VCaP (cell line): Measurements from ENCODE around the gene HOXD13.

Experiments used
- H3K27ac ChIP-seq: fragments of 450-650 bp; 2 replicates; pipeline ENCODE4 v1.5.1; 2017
- TF ChIP-seq, protein P1 (sequence below): fragments of 450-650 bp; conservative IDR thresholded peaks from 2 replicates; pipeline ENCODE4 v1.5.1; 2017; ENCODE audit warnings: mild to moderate bottlenecking, moderate library complexity

HOXD13 gene

DNA sequence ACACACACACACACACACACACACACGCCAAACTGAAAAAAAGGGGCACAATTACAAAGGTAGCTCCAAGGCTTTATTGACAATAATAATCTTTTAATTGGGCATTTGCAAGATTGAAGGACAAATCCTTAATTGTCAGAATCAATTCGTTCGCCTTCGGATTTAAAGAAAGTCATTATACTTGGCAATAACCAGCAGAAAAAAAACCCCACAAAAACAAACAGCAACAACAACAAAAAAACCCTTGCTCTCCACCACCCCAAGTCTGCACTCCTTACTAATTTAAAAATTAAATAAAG lies 35.2 kb downstream of the HOXD13 start:
- TF ChIP-seq, protein P1, sequence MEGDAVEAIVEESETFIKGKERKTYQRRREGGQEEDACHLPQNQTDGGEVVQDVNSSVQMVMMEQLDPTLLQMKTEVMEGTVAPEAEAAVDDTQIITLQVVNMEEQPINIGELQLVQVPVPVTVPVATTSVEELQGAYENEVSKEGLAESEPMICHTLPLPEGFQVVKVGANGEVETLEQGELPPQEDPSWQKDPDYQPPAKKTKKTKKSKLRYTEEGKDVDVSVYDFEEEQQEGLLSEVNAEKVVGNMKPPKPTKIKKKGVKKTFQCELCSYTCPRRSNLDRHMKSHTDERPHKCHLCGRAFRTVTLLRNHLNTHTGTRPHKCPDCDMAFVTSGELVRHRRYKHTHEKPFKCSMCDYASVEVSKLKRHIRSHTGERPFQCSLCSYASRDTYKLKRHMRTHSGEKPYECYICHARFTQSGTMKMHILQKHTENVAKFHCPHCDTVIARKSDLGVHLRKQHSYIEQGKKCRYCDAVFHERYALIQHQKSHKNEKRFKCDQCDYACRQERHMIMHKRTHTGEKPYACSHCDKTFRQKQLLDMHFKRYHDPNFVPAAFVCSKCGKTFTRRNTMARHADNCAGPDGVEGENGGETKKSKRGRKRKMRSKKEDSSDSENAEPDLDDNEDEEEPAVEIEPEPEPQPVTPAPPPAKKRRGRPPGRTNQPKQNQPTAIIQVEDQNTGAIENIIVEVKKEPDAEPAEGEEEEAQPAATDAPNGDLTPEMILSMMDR: no peak
- no peak overlapping the region for H3K27ac ChIP-seq

DNA sequence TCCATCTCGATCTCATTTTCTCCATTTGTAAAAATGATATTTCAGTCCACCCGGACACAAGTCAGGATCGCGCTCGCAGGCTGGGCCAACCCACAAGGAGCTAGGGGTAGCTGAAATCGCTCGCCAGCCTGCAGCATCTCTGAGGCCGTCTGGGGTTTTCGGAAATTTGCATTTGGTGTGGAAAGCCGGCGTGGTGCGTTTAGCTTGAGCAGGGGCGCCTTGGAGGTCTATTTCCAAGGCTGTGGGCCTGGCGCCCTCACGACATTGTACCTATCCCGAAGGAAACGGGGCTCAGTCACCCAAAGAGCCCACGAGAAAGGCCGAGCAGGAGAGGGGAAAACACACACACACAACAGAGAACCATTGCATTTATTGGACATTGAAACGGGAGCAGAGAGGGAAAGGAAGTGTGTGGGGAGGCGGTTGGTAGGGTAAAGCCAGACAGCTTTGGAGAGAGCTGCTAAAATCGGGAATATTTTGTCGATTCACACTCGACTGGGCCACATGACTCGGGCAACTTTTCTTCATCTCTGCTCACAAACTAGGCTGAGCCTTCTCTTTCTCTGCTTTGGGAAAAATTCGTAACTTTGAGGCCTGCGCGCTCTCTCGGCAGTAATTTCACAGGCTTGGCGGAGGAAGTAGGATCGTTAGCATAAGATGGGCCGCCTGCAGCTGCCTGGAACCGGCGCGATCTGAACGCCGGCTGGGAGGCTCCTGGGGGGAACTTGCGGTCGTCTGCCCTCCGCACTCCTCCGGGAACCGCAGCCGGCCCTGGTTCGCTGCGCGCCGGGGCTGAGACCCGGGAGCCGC lies 35.9 kb downstream of the HOXD13 start:
- H3K27ac ChIP-seq: no peak overlapping the region
- TF ChIP-seq, protein P1: no peak

DNA sequence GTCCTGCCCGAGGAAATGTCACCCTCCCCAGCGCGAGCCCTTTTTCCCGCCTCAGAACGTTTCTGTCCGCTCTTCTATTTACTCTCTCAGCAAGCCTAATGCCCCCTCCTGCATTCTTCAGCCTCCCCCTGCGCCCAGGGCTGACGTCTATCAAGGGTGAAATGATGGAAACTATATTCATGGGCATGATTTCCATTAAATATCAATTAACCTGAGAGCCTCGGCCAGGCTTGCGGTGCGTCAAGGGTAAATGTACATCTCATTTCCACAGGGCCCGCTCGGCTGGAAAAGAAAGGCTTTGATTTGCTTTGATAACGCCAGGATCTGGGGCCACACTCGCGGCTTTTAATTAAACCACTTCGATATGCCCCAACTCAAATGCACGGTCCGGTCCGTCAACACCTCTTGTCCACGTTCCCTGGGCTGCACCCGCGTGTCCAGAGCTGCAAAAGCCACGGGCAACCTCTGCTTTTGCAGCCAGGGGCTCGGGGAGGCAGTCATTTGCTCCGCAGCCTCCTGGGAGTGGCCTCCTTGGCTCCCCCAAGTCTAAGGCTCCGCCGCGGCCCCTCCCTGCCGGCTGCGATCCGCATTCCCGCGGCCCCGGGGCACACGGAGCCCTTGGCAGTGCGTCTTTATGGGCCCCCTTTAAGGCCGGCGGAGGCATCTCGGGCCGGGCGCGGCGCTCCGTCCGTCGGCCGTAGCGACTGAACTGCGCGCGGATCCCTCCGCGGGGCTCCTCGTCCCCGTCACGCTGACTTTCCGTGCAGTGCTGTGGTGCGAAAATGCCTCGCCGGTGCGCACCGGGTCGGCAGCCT lies 36.7 kb downstream of the HOXD13 start, which contains the start of gene HOXD8:
Gene HOXD8 (plus strand): TSS at position 724 of the 815 bp plus-strand sequence. CDS start 662 bp downstream, outside the sequence.
- TF ChIP-seq, protein P1: no peak
- peak within 1 kb of the TSS; percentile 82 for H3K27ac ChIP-seq

DNA sequence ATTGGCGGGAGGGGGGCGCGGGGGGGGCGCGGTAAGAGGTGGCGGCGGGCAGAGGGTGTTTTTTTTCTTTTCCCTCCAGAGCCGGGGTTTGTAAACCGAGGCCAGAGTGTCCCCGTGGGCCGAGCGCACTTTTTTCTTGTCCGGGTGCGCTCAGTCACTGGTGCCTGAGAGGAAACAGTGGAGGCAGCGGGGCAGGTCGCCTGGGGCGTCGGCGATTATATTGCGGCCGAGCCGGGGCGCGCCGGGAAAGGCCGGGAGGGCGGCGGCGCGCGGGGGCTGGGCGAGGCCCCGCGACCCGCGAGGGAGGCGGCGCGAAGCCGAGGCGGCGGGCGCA lies 37.3 kb downstream of the HOXD13 start:
- TF ChIP-seq, protein P1: no peak

DNA sequence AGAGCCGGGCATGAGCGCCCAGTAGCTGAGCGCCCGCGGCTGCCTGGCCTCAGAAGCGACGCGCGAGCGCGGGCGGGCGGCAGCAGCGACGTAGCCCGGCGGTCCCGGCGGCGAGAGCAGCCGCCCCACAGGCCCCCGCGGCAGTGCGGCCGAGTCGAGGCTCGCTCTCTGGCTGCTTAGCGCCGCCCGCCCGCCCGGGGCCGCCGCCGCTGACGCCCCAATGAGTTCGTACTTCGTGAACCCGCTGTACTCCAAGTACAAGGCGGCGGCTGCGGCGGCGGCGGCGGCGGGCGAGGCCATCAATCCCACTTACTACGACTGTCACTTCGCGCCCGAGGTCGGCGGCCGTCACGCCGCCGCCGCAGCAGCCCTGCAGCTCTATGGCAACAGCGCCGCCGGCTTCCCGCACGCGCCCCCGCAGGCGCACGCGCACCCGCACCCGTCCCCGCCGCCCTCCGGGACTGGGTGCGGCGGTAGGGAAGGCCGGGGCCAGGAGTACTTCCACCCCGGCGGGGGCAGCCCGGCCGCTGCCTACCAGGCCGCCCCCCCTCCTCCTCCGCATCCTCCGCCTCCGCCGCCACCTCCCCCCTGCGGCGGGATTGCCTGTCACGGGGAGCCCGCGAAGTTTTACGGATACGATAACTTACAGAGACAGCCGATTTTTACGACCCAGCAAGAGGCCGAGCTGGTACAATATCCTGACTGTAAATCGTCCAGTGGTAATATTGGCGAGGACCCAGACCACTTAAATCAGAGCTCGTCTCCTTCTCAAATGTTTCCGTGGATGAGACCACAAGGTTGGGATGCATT lies 37.8 kb downstream of the HOXD13 start:
- H3K27ac ChIP-seq: peak overlapping the region; percentile 82
- TF ChIP-seq, protein P1: no peak; the same call in 1 of the 2 replicates

More for the DNA sequence above, 37.3 kb downstream of the HOXD13 start:
- peak overlapping the region; percentile 82 for H3K27ac ChIP-seq

DNA sequence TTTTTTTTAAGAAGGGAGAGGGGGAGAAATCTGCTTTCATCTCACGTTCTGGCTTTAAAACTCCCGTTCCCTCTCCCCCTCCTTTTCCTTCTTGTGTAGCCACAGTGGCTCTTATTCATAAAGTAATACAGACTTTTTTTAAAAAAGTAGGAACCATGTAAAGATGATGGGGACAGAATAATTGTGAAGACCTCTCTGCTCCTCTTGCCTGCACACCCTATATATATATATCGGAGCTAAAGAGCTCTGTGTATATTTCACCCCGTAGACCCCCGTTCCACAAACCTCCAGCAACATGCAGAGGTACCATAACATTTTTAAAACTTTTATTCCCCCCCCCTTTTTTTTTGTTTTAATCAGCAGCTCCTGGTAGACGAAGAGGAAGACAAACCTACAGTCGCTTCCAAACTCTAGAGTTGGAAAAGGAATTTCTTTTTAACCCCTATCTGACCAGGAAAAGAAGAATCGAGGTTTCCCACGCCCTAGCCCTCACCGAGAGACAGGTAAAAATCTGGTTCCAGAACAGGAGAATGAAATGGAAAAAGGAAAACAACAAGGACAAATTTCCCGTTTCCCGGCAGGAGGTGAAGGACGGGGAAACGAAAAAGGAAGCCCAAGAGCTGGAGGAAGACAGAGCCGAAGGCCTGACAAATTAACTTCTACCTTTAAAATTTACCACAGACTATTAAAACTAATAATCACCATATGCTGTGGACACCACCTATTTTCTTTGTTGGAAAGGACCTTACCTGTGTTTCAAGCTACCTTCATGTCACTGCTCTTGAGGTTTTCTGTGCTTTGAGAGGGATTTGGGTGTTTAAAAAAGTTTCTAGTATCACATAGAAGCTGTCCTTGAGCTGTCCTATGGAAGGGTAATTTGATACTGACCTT lies 38.7 kb downstream of the HOXD13 start:
- peak overlapping the region; percentile 82 for H3K27ac ChIP-seq
- TF ChIP-seq, protein P1: no peak
